ENCODE data around the gene COL13A1.

GRCh38 chr10:69839696-69840345, 38.1 kb downstream of the COL13A1 start:
- no peak for TF ChIP-seq EZH2phosphoT487 (IDR thresholded peaks at IDR 0.05; ENCODE audit: borderline replicate concordance, low read depth)
- TF ChIP-seq FOXJ3 (CRISPR knock-in tag; IDR thresholded peaks at IDR 0.05): no peak
- TF ChIP-seq, protein P1, sequence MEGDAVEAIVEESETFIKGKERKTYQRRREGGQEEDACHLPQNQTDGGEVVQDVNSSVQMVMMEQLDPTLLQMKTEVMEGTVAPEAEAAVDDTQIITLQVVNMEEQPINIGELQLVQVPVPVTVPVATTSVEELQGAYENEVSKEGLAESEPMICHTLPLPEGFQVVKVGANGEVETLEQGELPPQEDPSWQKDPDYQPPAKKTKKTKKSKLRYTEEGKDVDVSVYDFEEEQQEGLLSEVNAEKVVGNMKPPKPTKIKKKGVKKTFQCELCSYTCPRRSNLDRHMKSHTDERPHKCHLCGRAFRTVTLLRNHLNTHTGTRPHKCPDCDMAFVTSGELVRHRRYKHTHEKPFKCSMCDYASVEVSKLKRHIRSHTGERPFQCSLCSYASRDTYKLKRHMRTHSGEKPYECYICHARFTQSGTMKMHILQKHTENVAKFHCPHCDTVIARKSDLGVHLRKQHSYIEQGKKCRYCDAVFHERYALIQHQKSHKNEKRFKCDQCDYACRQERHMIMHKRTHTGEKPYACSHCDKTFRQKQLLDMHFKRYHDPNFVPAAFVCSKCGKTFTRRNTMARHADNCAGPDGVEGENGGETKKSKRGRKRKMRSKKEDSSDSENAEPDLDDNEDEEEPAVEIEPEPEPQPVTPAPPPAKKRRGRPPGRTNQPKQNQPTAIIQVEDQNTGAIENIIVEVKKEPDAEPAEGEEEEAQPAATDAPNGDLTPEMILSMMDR (IDR thresholded peaks at IDR 0.05): no peak
- no peak for TF ChIP-seq RAD21 (IDR thresholded peaks at IDR 0.05; ENCODE audit: low read length)
- no peak for TF ChIP-seq SIN3A (IDR thresholded peaks at IDR 0.05; ENCODE audit: borderline replicate concordance, low read depth, low read length)
- no peak for TF ChIP-seq CHD2 (IDR thresholded peaks at IDR 0.05; ENCODE audit: low read length, partially characterized antibody)
- TF ChIP-seq POLR2AphosphoS5 (IDR thresholded peaks at IDR 0.05; ENCODE audit: low read depth, low read length): no peak
- TF ChIP-seq RFX5 (IDR thresholded peaks at IDR 0.05; ENCODE audit: low read length): no peak
- TF ChIP-seq USF2 (IDR thresholded peaks at IDR 0.05; ENCODE audit: borderline replicate concordance, low read depth, low read length): no peak

Data from SK-N-SH (cell line).